ENCODE data around the gene FAM53B.

The FAM53B gene

GRCh38 chr10:124596116-124596785, 147.9 kb downstream of the FAM53B start:
- no CpG with 5 or more reads among the region's 18 CpGs for WGBS (ENCODE audit: insufficient coverage, insufficient read length)
- Histone ChIP-seq H3K36me3 (ENCODE audit: control insufficient read depth, insufficient read depth, low read length) (no peaks in the 10 kb centered on the region; the same call in 1 of the 2 replicates), H3K27me3 (ENCODE audit: control insufficient read depth, insufficient read depth, low read length) (no peaks in the 10 kb centered on the region), H3K9me3 (ENCODE audit: control insufficient read depth, insufficient read depth, low read length) (no peaks in the 10 kb centered on the region), H3K4me1 (ENCODE audit: control insufficient read depth, insufficient read depth, low read length) (no peaks in the 10 kb centered on the region), H3K4me3 (ENCODE audit: low read length) (no peak overlapping the region), H3K27ac (ENCODE audit: low read length) (no peak overlapping the region)
- DNase-seq (ENCODE audit: low read depth, low spot score): no peak

- Histone ChIP-seq H3K4me1 (ENCODE audit: control insufficient read depth, insufficient read depth, low read length) (no peaks in the 10 kb centered on the region), H3K4me3 (ENCODE audit: low read length) (no peak overlapping the region), H3K36me3 (ENCODE audit: control insufficient read depth, insufficient read depth, low read length) (no peaks in the 10 kb centered on the region; the same call in 1 of the 2 replicates), H3K9me3 (ENCODE audit: control insufficient read depth, insufficient read depth, low read length) (no peaks in the 10 kb centered on the region), H3K27me3 (ENCODE audit: control insufficient read depth, insufficient read depth, low read length) (no peaks in the 10 kb centered on the region), H3K27ac (ENCODE audit: low read length) (no peak overlapping the region)
- no CpG with 5 or more reads among the region's 9 CpGs for WGBS (ENCODE audit: insufficient coverage, insufficient read length)
- no peak for DNase-seq (ENCODE audit: low read depth, low spot score)
Measured at GRCh38 chr10:124595143-124595883, 148.9 kb downstream of the FAM53B start.

DNA sequence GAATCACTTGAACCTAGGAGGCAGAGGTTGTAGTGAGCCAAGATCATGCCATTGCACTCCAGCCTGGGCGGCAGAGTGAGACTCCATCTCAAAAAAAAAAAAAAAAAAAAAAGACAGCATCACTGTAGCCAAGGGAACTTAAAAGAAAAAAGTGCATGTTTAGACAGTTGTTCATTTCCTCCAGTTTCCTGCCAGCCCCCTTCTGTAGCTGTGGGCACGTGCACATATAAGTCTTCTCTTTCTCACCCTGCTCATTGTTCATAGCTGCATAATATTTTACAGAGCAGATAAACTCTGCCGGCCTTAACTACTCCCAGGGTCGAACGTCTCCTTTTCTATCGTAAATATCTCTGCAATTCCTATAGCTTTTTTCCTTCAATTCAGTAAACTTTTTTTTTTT, 149.9 kb downstream of the FAM53B start:
- Histone ChIP-seq H3K9me3 (ENCODE audit: control insufficient read depth, insufficient read depth, low read length) (no peaks in the 10 kb centered on the region), H3K36me3 (ENCODE audit: control insufficient read depth, insufficient read depth, low read length) (no peaks in the 10 kb centered on the region; the same call in 1 of the 2 replicates), H3K4me1 (ENCODE audit: control insufficient read depth, insufficient read depth, low read length) (no peaks in the 10 kb centered on the region), H3K27me3 (ENCODE audit: control insufficient read depth, insufficient read depth, low read length) (no peaks in the 10 kb centered on the region), H3K4me3 (ENCODE audit: low read length) (no peak overlapping the region), H3K27ac (ENCODE audit: low read length) (no peak overlapping the region)
- no CpG with 5 or more reads among the region's 6 CpGs for WGBS (ENCODE audit: insufficient coverage, insufficient read length)
- no peak for DNase-seq (ENCODE audit: low read depth, low spot score)

DNA sequence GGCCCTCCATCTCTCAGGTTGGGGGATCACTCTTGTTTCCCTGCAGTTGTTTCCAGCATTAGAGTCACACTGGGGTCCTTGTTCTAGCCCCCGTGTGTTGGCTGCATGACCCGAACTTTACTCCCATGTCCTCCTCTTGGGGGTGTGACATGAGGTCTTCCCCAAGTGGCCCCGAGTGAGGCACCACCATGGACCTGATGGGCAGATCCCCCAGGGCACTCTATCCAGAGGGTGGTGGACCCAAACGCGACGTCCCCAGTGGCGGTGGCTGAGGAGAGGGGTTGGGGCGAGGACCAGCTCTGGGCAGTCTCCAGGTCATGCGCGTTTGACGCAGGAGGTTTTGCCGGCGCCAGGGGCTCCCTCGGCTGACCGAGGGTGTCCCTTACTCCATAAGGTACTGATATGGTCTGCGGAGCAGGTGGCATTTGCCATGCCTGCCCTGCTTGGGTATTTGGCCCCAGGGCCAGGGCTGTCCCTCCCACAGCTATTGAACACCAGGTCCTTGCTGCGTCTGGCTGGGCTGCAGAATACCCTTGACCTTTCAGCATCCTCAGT, 150.7 kb downstream of the FAM53B start:
- Histone ChIP-seq H3K4me3 (ENCODE audit: low read length) (no peak overlapping the region), H3K4me1 (ENCODE audit: control insufficient read depth, insufficient read depth, low read length) (no peaks in the 10 kb centered on the region), H3K27ac (ENCODE audit: low read length) (no peak overlapping the region), H3K9me3 (ENCODE audit: control insufficient read depth, insufficient read depth, low read length) (no peaks in the 10 kb centered on the region), H3K36me3 (ENCODE audit: control insufficient read depth, insufficient read depth, low read length) (no peaks in the 10 kb centered on the region; the same call in 1 of the 2 replicates), H3K27me3 (ENCODE audit: control insufficient read depth, insufficient read depth, low read length) (no peaks in the 10 kb centered on the region)
- no peak for DNase-seq (ENCODE audit: low read depth, low spot score)
- no CpG with 5 or more reads among the region's 17 CpGs for WGBS (ENCODE audit: insufficient coverage, insufficient read length)

GRCh38 chr10:124592736-124593430, 151.3 kb downstream of the FAM53B start:
- no peaks in the 10 kb centered on the region for H3K4me1 ChIP-seq (ENCODE audit: control insufficient read depth, insufficient read depth, low read length)
- no peak overlapping the region for H3K4me3 ChIP-seq (ENCODE audit: low read length)
- no peaks in the 10 kb centered on the region; the same call in 1 of the 2 replicates for H3K36me3 ChIP-seq (ENCODE audit: control insufficient read depth, insufficient read depth, low read length)
- no peak overlapping the region for H3K27ac ChIP-seq (ENCODE audit: low read length)
- no peak for DNase-seq (ENCODE audit: low read depth, low spot score)
- no CpG with 5 or more reads among the region's 26 CpGs for WGBS (ENCODE audit: insufficient coverage, insufficient read length)
- no peaks in the 10 kb centered on the region for H3K9me3 ChIP-seq (ENCODE audit: control insufficient read depth, insufficient read depth, low read length)
- no peaks in the 10 kb centered on the region for H3K27me3 ChIP-seq (ENCODE audit: control insufficient read depth, insufficient read depth, low read length)

DNA sequence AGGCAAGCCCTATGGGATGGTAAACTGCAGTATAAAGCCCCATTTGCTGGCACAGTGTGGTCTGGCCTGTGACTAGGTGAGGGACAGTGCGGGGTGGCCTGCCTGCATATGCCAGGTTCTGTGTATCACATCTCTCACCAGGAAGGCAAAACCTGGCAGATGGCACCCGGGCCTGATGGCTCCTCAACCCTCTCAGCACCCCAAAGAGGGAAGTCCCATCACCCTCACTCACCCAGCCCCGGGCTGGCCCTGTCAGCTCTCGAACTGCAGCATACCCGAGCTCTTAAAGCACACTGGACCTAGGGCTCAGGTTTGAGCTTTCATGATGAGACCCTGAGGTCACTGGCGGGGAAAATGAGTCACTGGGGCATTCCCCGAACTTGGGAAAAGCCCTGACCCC, 152.1 kb downstream of the FAM53B start:
- Histone ChIP-seq H3K4me1 (ENCODE audit: control insufficient read depth, insufficient read depth, low read length) (no peaks in the 10 kb centered on the region), H3K9me3 (ENCODE audit: control insufficient read depth, insufficient read depth, low read length) (no peaks in the 10 kb centered on the region), H3K36me3 (ENCODE audit: control insufficient read depth, insufficient read depth, low read length) (no peaks in the 10 kb centered on the region), H3K27me3 (ENCODE audit: control insufficient read depth, insufficient read depth, low read length) (no peaks in the 10 kb centered on the region), H3K4me3 (ENCODE audit: low read length) (no peak overlapping the region), H3K27ac (ENCODE audit: low read length) (no peak overlapping the region)
- DNase-seq (ENCODE audit: low read depth, low spot score): no peak
- no CpG with 5 or more reads among the region's 7 CpGs for WGBS (ENCODE audit: insufficient coverage, insufficient read length)

- WGBS (ENCODE audit: insufficient coverage, insufficient read length): no CpG with 5 or more reads among the region's 5 CpGs
- no peaks in the 10 kb centered on the region for H3K27me3 ChIP-seq (ENCODE audit: control insufficient read depth, insufficient read depth, low read length)
- H3K27ac ChIP-seq (ENCODE audit: low read length): no peak overlapping the region
- no peak for DNase-seq (ENCODE audit: low read depth, low spot score)
- H3K4me1 ChIP-seq (ENCODE audit: control insufficient read depth, insufficient read depth, low read length): peaks cover 3% of the 10 kb centered on the region; the same call in 1 of the 2 replicates
- no peaks in the 10 kb centered on the region for H3K36me3 ChIP-seq (ENCODE audit: control insufficient read depth, insufficient read depth, low read length)
- H3K4me3 ChIP-seq (ENCODE audit: low read length): no peak overlapping the region
- H3K9me3 ChIP-seq (ENCODE audit: control insufficient read depth, insufficient read depth, low read length): no peaks in the 10 kb centered on the region
Measured at GRCh38 chr10:124591123-124591495, 153.1 kb downstream of the FAM53B start.

GRCh38 chr10:124590216-124591122, 153.7 kb downstream of the FAM53B start:
- no peaks in the 10 kb centered on the region for H3K9me3 ChIP-seq (ENCODE audit: control insufficient read depth, insufficient read depth, low read length)
- no peak for DNase-seq (ENCODE audit: low read depth, low spot score)
- no peak overlapping the region for H3K27ac ChIP-seq (ENCODE audit: low read length)
- H3K4me3 ChIP-seq (ENCODE audit: low read length): no peak overlapping the region
- H3K36me3 ChIP-seq (ENCODE audit: control insufficient read depth, insufficient read depth, low read length): no peaks in the 10 kb centered on the region
- no CpG with 5 or more reads among the region's 23 CpGs for WGBS (ENCODE audit: insufficient coverage, insufficient read length)
- peaks cover 3% of the 10 kb centered on the region; the same call in 1 of the 2 replicates for H3K4me1 ChIP-seq (ENCODE audit: control insufficient read depth, insufficient read depth, low read length)
- no peaks in the 10 kb centered on the region for H3K27me3 ChIP-seq (ENCODE audit: control insufficient read depth, insufficient read depth, low read length)

DNA sequence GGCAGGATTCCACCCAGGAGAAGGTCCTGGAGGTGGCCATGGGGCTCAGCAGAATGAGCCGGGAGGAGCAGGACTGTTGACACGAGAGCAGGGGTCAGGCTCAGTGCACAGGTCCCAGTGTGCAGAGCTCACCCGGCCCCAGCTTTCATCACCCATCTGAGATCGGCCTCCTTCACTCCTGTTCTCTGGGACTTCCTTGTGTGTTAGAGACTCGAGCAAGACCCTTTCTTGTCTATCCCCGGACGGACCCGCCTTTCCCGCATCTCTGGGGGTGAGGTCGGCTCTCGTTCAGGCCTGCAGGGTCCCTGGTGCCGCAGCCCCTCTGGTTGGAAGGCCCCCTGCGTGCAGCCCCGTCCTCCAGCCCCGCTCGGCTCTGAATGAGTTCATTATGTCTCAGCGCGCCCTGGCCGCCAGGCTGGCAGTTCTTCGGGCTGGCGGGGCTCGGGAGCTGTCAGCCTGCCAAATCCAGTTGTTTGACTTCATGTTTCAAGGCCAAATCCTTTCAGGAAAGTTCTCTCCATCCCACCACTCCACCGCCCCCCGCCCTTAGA, 154.6 kb downstream of the FAM53B start:
- Histone ChIP-seq H3K9me3 (ENCODE audit: control insufficient read depth, insufficient read depth, low read length) (no peaks in the 10 kb centered on the region), H3K4me1 (ENCODE audit: control insufficient read depth, insufficient read depth, low read length) (peaks cover 3% of the 10 kb centered on the region; the same call in 1 of the 2 replicates), H3K27ac (ENCODE audit: low read length) (no peak overlapping the region), H3K27me3 (ENCODE audit: control insufficient read depth, insufficient read depth, low read length) (no peaks in the 10 kb centered on the region), H3K36me3 (ENCODE audit: control insufficient read depth, insufficient read depth, low read length) (no peaks in the 10 kb centered on the region), H3K4me3 (ENCODE audit: low read length) (no peak overlapping the region)
- no CpG with 5 or more reads among the region's 24 CpGs for WGBS (ENCODE audit: insufficient coverage, insufficient read length)
- DNase-seq (ENCODE audit: low read depth, low spot score): no peak
